H1 (cell line): ENCODE measurements around the gene PIF1. TPM values are rescaled to one million over a fixed set of nuclear protein-coding genes. Genes with fewer than 3 reads are reported as not detected.

ENCODE experiments used
- EGR1 ChIP-seq: IDR thresholded peaks from 2 replicates; pipeline ENCODE4 v1.6.1; 2011; ENCODE audit warnings: low read depth, low read length, borderline replicate concordance
- MAFK ChIP-seq: IDR thresholded peaks from 2 replicates; pipeline ENCODE4 v1.6.1; 2012; ENCODE audit warnings: low read depth, mild to moderate bottlenecking, improper control_type of control experiment, low read length
- NANOG ChIP-seq: IDR thresholded peaks from 2 replicates; pipeline ENCODE4 v1.6.1; 2011; ENCODE audit warnings: low read length, low read depth, mild to moderate bottlenecking, inconsistent platforms; ENCODE audit not compliant: insufficient read depth, poor library complexity, severe bottlenecking
- RFX5 ChIP-seq: IDR thresholded peaks from 2 replicates; pipeline ENCODE4 v1.6.1; 2011; ENCODE audit warnings: low read depth, low read length, improper control_type of control experiment, borderline replicate concordance
- SIN3A ChIP-seq, 2 experiments: IDR thresholded peaks in 1 of 2; conservative IDR thresholded peaks in 1 of 2; 2 replicates each; pipeline ENCODE4 v1.6.1; 2011 to 2012; ENCODE audit warnings: low read length in 2 of 2, improper control_type of control experiment in 1 of 2, low read depth in 1 of 2, mild to moderate bottlenecking in 1 of 2
- SP4 ChIP-seq: IDR thresholded peaks from 2 replicates; pipeline ENCODE4 v1.6.1; 2012; ENCODE audit warnings: low read length, inconsistent platforms
- TAF1 ChIP-seq: IDR thresholded peaks from 2 replicates; pipeline ENCODE4 v1.6.1; 2011; ENCODE audit warnings: mild to moderate bottlenecking, low read depth, low read length
- TBP ChIP-seq: IDR thresholded peaks from 2 replicates; pipeline ENCODE4 v1.6.1; 2011; ENCODE audit warnings: low read depth, low read length, improper control_type of control experiment
- polyA plus RNA-seq, 7 experiments: library from polyadenylated mRNA; depleted of rRNA in 3 of 7; stranded (reverse) in 5 of 7; unstranded in 2 of 7; fragments of >200 nt in 5 of 7; fragments of 200-250 nt in 2 of 7; gene quantifications; 1 replicate in 5 of 7; 2 replicates in 1 of 7; 4 replicates in 1 of 7; pipeline versions ENCODE4 v1.2.1 to v1.2.3, GENCODE V29; 2011 to 2013; ENCODE audit warnings: missing spikeins in 2 of 7, mixed read lengths in 2 of 7
- total RNA-seq: library from RNA; stranded (reverse); fragmentation: NEBNext Ultra II Directional; extraction: Animal tissue kit (Norgen Biotek cat#: 25700); gene quantifications from 2 replicates; pipeline ENCODE4 v1.2.1, GENCODE V29; 2021
- TF ChIP-seq, protein P1 (sequence below), 3 experiments: IDR thresholded peaks; 1 replicate in 2 of 3; 2 replicates in 1 of 3; pipeline versions ENCODE4 v1.5.1 to v1.6.1; 2011; ENCODE audit warnings: low read length in 3 of 3, mild to moderate bottlenecking in 3 of 3, inconsistent platforms in 2 of 3, low read depth in 1 of 3, moderate library complexity in 1 of 3; ENCODE audit not compliant: insufficient read depth in 1 of 3; ENCODE audit errors: control extremely low read depth in 1 of 3

The PIF1 gene
- total and polyA plus RNA-seq, 2 of the 8 experiments (the other 6 are each of a cell fraction or from before 2014, with no cell fraction given): 73.3 to 138 TPM

DNA sequence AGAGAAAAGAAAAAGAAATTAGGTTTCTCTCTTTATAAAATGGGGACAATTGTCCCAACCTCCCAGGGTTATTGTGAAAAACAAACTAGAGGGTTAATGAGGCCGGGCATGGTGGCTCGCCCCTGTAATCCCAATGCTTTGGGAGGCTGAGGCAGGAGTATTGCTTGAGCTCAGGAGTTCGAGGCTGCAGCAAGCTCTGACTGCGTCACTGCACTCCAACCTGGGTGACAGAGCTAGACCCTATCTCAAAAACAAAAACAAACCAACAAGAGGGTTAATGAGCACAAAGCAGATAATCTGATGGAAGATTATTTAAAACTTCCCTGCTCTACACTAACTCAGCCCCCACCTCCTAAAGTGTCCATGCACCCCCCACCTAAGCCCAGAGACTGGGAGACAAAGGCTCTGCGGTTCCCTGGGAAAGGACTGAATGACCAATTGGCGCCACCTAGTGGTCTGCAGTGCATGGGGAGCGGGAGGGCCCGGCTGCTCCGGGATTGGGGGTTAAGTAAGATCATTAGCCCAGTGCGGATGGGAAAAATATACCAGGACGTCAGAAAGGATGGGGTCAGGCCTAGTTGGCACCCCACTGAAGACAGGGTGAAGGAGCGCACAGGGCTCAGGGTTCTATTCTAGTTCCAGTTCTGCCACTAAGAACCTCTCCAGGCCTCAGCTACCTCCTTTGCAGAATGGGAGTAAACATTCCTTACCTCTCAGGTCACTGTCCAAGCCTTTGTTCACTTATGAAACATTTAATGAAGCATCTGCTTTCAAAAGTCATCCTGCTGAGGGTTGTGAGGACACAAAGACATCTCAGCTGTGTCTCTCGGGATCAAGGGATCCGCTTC, 15.6 kb downstream of the PIF1 start (continued):
- TF ChIP-seq TAF1: no peak
- TF ChIP-seq MAFK: no peak
- TF ChIP-seq TBP: 0 out of 2 replicates have a peak, but pooled peaks have one; percentile 22
- 0 out of 2 replicates have a peak, but pooled peaks have one; percentile 6 for TF ChIP-seq RFX5
- TF ChIP-seq, protein P1, sequence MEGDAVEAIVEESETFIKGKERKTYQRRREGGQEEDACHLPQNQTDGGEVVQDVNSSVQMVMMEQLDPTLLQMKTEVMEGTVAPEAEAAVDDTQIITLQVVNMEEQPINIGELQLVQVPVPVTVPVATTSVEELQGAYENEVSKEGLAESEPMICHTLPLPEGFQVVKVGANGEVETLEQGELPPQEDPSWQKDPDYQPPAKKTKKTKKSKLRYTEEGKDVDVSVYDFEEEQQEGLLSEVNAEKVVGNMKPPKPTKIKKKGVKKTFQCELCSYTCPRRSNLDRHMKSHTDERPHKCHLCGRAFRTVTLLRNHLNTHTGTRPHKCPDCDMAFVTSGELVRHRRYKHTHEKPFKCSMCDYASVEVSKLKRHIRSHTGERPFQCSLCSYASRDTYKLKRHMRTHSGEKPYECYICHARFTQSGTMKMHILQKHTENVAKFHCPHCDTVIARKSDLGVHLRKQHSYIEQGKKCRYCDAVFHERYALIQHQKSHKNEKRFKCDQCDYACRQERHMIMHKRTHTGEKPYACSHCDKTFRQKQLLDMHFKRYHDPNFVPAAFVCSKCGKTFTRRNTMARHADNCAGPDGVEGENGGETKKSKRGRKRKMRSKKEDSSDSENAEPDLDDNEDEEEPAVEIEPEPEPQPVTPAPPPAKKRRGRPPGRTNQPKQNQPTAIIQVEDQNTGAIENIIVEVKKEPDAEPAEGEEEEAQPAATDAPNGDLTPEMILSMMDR (IDR thresholded peaks at IDR 0.05; ENCODE audit: control extremely low read depth in 1 of 3, insufficient read depth in 1 of 3, low read depth in 1 of 3, low read length in 3 of 3): peak; percentile 87 to 94 (median 93)
- 0 out of 2 replicates have a peak, but pooled peaks have one; percentile 35 for TF ChIP-seq SP4
- TF ChIP-seq SIN3A (conservative IDR thresholded peaks at IDR 0.05 in 1 of 2, IDR thresholded peaks at IDR 0.05 in 1 of 2; ENCODE audit: low read depth in 1 of 2, low read length in 2 of 2): peak in 1 of 2 experiments; percentile 56; a peak in 2 of 4 replicates
- no peak for TF ChIP-seq NANOG
- no peak for TF ChIP-seq EGR1
- TF ChIP-seq, all 59 proteins: peak for 9
